H1 (cell line): Measurements from ENCODE around the gene ANKRD61. TPM values are rescaled to one million over a fixed set of nuclear protein-coding genes. Genes with fewer than 3 reads are reported as not detected.

Source experiments
- CTCF ChIA-PET: fragments of 300-600 bp; sonication (Branson Sonifier 250); formaldehyde crosslinking; loops from one replicate; lab custom pipeline; 2021; ENCODE audit not compliant: partially characterized antibody; lab: Charles Lee
- POLR2A ChIA-PET: fragments of 300-600 bp; sonication (Branson Sonifier 250); formaldehyde crosslinking; loops from one replicate; lab custom pipeline; 2021; ENCODE audit warnings: inconsistent platforms; ENCODE audit not compliant: partially characterized antibody; lab: Charles Lee
- DNase-seq, 2 experiments: peaks; one replicate each; pipeline versions ENCODE4 v3.0.0 to v3.0.0-alpha.2; 2010 to 2022; ENCODE audit warnings: low spot score in 2 of 2, low read depth in 1 of 2, mixed read lengths in 1 of 2
- FAIRE-seq: peaks from 2 replicates; lab custom pipeline; 2011; peaks lifted over from hg19 to GRCh38; lab: Jason Lieb, UNC
- H2AFZ ChIP-seq: 2 replicates; pipeline ENCODE4 v1.8.1; 2012; ENCODE audit warnings: low read length, inconsistent platforms
- H2AK5ac ChIP-seq: 2 replicates; pipeline ENCODE4 v1.6.1; 2013; ENCODE audit warnings: low read depth, low read length
- H2BK120ac ChIP-seq: replicated peaks from 2 replicates; pipeline ENCODE3; 2013; ENCODE audit warnings: low read depth, low read length, inconsistent platforms
- H2BK12ac ChIP-seq: 2 replicates; pipeline ENCODE4 v1.6.1; 2013; ENCODE audit warnings: low read depth, low read length
- H2BK15ac ChIP-seq: 2 replicates; pipeline ENCODE4 v1.6.1; 2013; ENCODE audit warnings: low read length
- H2BK20ac ChIP-seq: 2 replicates; pipeline ENCODE4 v1.6.1; 2013; ENCODE audit warnings: low read length
- H2BK5ac ChIP-seq: 2 replicates; pipeline ENCODE4 v1.6.1; 2013; ENCODE audit warnings: low read depth, low read length
- H3K14ac ChIP-seq: 2 replicates; pipeline ENCODE4 v1.6.1; 2013; ENCODE audit warnings: inconsistent platforms; ENCODE audit not compliant: insufficient read length
- H3K18ac ChIP-seq: 2 replicates; pipeline ENCODE4 v1.6.1; 2013; ENCODE audit warnings: low read length; ENCODE audit errors: extremely low read depth
- H3K23ac ChIP-seq: 2 replicates; pipeline ENCODE4 v1.6.1; 2013; ENCODE audit warnings: inconsistent platforms; ENCODE audit not compliant: insufficient read length
- H3K23me2 ChIP-seq: 2 replicates; pipeline ENCODE4 v1.6.1; 2013; ENCODE audit warnings: low read depth, low read length
- H3K27ac ChIP-seq: 2 replicates; pipeline ENCODE4 v1.6.1; 2011; ENCODE audit warnings: low read depth, low read length, inconsistent platforms
- H3K27me3 ChIP-seq, 4 experiments: replicated peaks in 1 of 4; 1 replicate in 1 of 4; 2 replicates in 3 of 4; pipeline versions ENCODE4 v1.6.1 to v1.8.1; 2011 to 2013; ENCODE audit warnings: low read length in 3 of 4, mild to moderate bottlenecking in 3 of 4, inconsistent platforms in 2 of 4, mixed read lengths in 2 of 4, moderate library complexity in 1 of 4; ENCODE audit not compliant: control insufficient read depth in 3 of 4, insufficient read depth in 3 of 4; ENCODE audit errors: extremely low read depth in 1 of 4
- H3K36me3 ChIP-seq, 4 experiments: 2 replicates each; pipeline versions ENCODE4 v1.6.1 to v1.8.1; 2011 to 2013; ENCODE audit warnings: mild to moderate bottlenecking in 4 of 4, low read length in 3 of 4, moderate library complexity in 2 of 4, control low read depth in 1 of 4, inconsistent platforms in 1 of 4; ENCODE audit not compliant: insufficient read depth in 4 of 4, control insufficient read depth in 2 of 4
- H3K4ac ChIP-seq: replicated peaks from 2 replicates; pipeline ENCODE3; 2013; ENCODE audit warnings: low read length, low read depth, mixed read lengths, inconsistent platforms; ENCODE audit not compliant: insufficient read length
- H3K4me1 ChIP-seq, 4 experiments: replicated peaks in 1 of 4; 1 replicate in 1 of 4; 2 replicates in 3 of 4; pipeline versions ENCODE4 v1.6.1 to v1.8.1; 2011 to 2013; ENCODE audit warnings: low read length in 3 of 4, inconsistent platforms in 2 of 4, mixed read lengths in 1 of 4; ENCODE audit not compliant: insufficient read depth in 4 of 4, control insufficient read depth in 3 of 4
- H3K4me2 ChIP-seq, 2 experiments: 2 replicates each; pipeline versions ENCODE4 v1.6.1 to v1.8.1; 2011 to 2013; ENCODE audit warnings: low read depth in 2 of 2, low read length in 2 of 2, control low read depth in 1 of 2, inconsistent platforms in 1 of 2, mild to moderate bottlenecking in 1 of 2; ENCODE audit not compliant: insufficient read depth in 1 of 2
- H3K4me3 ChIP-seq, 4 experiments: fragments of 200-600, 300-600 bp in 1 of 4; sonication (generic), shearing (Covaris generic), sonication (Bioruptor Twin) in 1 of 4; 2 replicates each; pipeline versions ENCODE4 v1.5.1 to v1.8.1; 2011 to 2016; ENCODE audit warnings: low read length in 4 of 4, low read depth in 3 of 4, control low read depth in 2 of 4, inconsistent platforms in 2 of 4, mild to moderate bottlenecking in 2 of 4, mixed read lengths in 1 of 4, moderate library complexity in 1 of 4; ENCODE audit not compliant: insufficient read depth in 2 of 4; ENCODE audit errors: extremely low read depth in 1 of 4
- H3K56ac ChIP-seq: replicated peaks from 2 replicates; pipeline ENCODE3; 2013; ENCODE audit warnings: low read depth, mild to moderate bottlenecking, mixed read lengths, low read length, inconsistent platforms; ENCODE audit not compliant: insufficient read length
- H3K79me1 ChIP-seq: 2 replicates; pipeline ENCODE4 v1.6.1; 2013; ENCODE audit warnings: low read depth, low read length, control low read depth
- H3K79me2 ChIP-seq, 2 experiments: 2 replicates each; pipeline versions ENCODE4 v1.6.1 to v1.8.1; 2012 to 2013; ENCODE audit warnings: low read length in 2 of 2, mild to moderate bottlenecking in 2 of 2, inconsistent platforms in 1 of 2; ENCODE audit not compliant: insufficient read depth in 2 of 2, control insufficient read depth in 1 of 2
- H3K9ac ChIP-seq, 4 experiments: replicated peaks in 1 of 4; 1 replicate in 1 of 4; 2 replicates in 3 of 4; pipeline versions ENCODE4 v1.6.1 to v1.8.1; 2011 to 2013; ENCODE audit warnings: low read depth in 3 of 4, low read length in 3 of 4, control low read depth in 2 of 4, mild to moderate bottlenecking in 2 of 4, moderate library complexity in 2 of 4, inconsistent platforms in 1 of 4; ENCODE audit errors: extremely low read depth in 1 of 4
- H3K9me3 ChIP-seq, 2 experiments: 2 replicates each; pipeline versions ENCODE4 v1.6.1 to v1.8.1; 2012 to 2013; ENCODE audit warnings: mild to moderate bottlenecking in 2 of 2, moderate library complexity in 2 of 2, control low read depth in 1 of 2, inconsistent platforms in 1 of 2, low read depth in 1 of 2, low read length in 1 of 2, mixed read lengths in 1 of 2; ENCODE audit not compliant: insufficient read depth in 2 of 2
- H4K20me1 ChIP-seq, 2 experiments: replicated peaks in 1 of 2; 2 replicates each; pipeline versions ENCODE3 to v1.8.1; 2011 to 2013; ENCODE audit warnings: inconsistent platforms in 2 of 2, low read length in 2 of 2, mild to moderate bottlenecking in 1 of 2; ENCODE audit not compliant: insufficient read depth in 2 of 2, control insufficient read depth in 1 of 2
- H4K5ac ChIP-seq: 2 replicates; pipeline ENCODE4 v1.6.1; 2013; ENCODE audit warnings: low read length, low read depth, mixed read lengths, inconsistent platforms; ENCODE audit not compliant: insufficient read length
- H4K8ac ChIP-seq: 2 replicates; pipeline ENCODE4 v1.8.0; 2013; ENCODE audit warnings: mild to moderate bottlenecking, moderate library complexity, low read length, inconsistent platforms; ENCODE audit not compliant: insufficient read depth; ENCODE audit errors: extremely low read depth
- H4K91ac ChIP-seq: replicated peaks from 2 replicates; pipeline ENCODE3; 2013; ENCODE audit warnings: low read length, mixed read lengths, inconsistent platforms; ENCODE audit not compliant: insufficient read length
- ATF3 ChIP-seq: IDR thresholded peaks from 2 replicates; pipeline ENCODE4 v1.6.1; 2011; ENCODE audit warnings: low read depth, mild to moderate bottlenecking, low read length; ENCODE audit not compliant: insufficient read depth
- BCL11A ChIP-seq, 2 experiments: IDR thresholded peaks; one replicate each; pipeline ENCODE4 v1.6.1; 2011; ENCODE audit warnings: low read depth in 2 of 2, low read length in 2 of 2, mild to moderate bottlenecking in 2 of 2
- CBX5 ChIP-seq: fragments of 300-800, 300-1000 bp; sonication (generic); IDR thresholded peaks from 2 replicates; pipeline ENCODE4 v1.7.1; 2016; ENCODE audit warnings: antibody characterized with exemption, low read length, low read depth
- CREB1 ChIP-seq: IDR thresholded peaks from 2 replicates; pipeline ENCODE4 v1.6.1; 2012; ENCODE audit warnings: inconsistent platforms
- GABPA ChIP-seq: IDR thresholded peaks from 2 replicates; pipeline ENCODE4 v1.6.1; 2011; ENCODE audit warnings: mild to moderate bottlenecking, low read length, moderate library complexity, borderline replicate concordance; ENCODE audit not compliant: insufficient read depth
- HDAC6 ChIP-seq: IDR thresholded peaks from one replicate; pipeline ENCODE4 v1.7.1; 2012; ENCODE audit warnings: low read depth, mild to moderate bottlenecking, inconsistent platforms, low read length, moderate library complexity
- JUN ChIP-seq: IDR thresholded peaks from 2 replicates; pipeline ENCODE4 v1.6.1; 2011; ENCODE audit warnings: low read depth, mild to moderate bottlenecking, improper control_type of control experiment, low read length
- JUND ChIP-seq: IDR thresholded peaks from 2 replicates; pipeline ENCODE4 v1.6.1; 2011; ENCODE audit warnings: mild to moderate bottlenecking, improper control_type of control experiment, low read length
- KDM1A ChIP-seq: fragments of 200-600, 300-600 bp; sonication (generic); IDR thresholded peaks from 2 replicates; pipeline ENCODE4 v1.7.1; 2016; ENCODE audit warnings: mild to moderate bottlenecking, low read length, borderline replicate concordance
- MAFK ChIP-seq: IDR thresholded peaks from 2 replicates; pipeline ENCODE4 v1.6.1; 2012; ENCODE audit warnings: low read depth, mild to moderate bottlenecking, improper control_type of control experiment, low read length
- RXRA ChIP-seq: IDR thresholded peaks from 2 replicates; pipeline ENCODE4 v1.6.1; 2011; ENCODE audit warnings: low read depth, mild to moderate bottlenecking, low read length, moderate library complexity; ENCODE audit not compliant: insufficient read depth
- SP1 ChIP-seq: IDR thresholded peaks from 2 replicates; pipeline ENCODE4 v1.6.1; 2011; ENCODE audit warnings: low read depth, low read length
- TAF1 ChIP-seq: IDR thresholded peaks from 2 replicates; pipeline ENCODE4 v1.6.1; 2011; ENCODE audit warnings: mild to moderate bottlenecking, low read depth, low read length
- USF2 ChIP-seq: IDR thresholded peaks from 2 replicates; pipeline ENCODE4 v1.6.1; 2011; ENCODE audit warnings: low read length, improper control_type of control experiment
- WGBS, 2 experiments: shearing (Covaris generic) in 1 of 2; methylation state at CpG; one replicate each; pipeline versions ENCODE4 v1.1.6 to v1.1.7; 2013 to 2015; ENCODE audit warnings: low lambda C conversion rate in 2 of 2, mixed read lengths in 2 of 2, inconsistent platforms in 1 of 2, low coverage in 1 of 2, missing lambda C conversion rate in 1 of 2; ENCODE audit not compliant: insufficient replicate concordance in 2 of 2, insufficient coverage in 1 of 2, insufficient read length in 1 of 2; ENCODE audit errors: extremely low coverage in 1 of 2, missing lambda C conversion rate in 1 of 2; 5-methylcytosine and 5-hydroxymethylcytosine counted together
- polyA plus RNA-seq, 7 experiments: library from polyadenylated mRNA; depleted of rRNA in 3 of 7; stranded (reverse) in 5 of 7; unstranded in 2 of 7; fragments of >200 nt in 5 of 7; fragments of 200-250 nt in 2 of 7; gene quantifications; 1 replicate in 5 of 7; 2 replicates in 1 of 7; 4 replicates in 1 of 7; pipeline versions ENCODE4 v1.2.1 to v1.2.3, GENCODE V29; 2011 to 2013; ENCODE audit warnings: missing spikeins in 2 of 7, mixed read lengths in 2 of 7
- total RNA-seq: library from RNA; stranded (reverse); fragmentation: NEBNext Ultra II Directional; extraction: Animal tissue kit (Norgen Biotek cat#: 25700); gene quantifications from 2 replicates; pipeline ENCODE4 v1.2.1, GENCODE V29; 2021

ANKRD61 gene
- total and polyA plus RNA-seq, 2 of the 8 experiments (the other 6 are each of a cell fraction or from before 2014, with no cell fraction given) = 0.23 to 0.32 TPM

DNA sequence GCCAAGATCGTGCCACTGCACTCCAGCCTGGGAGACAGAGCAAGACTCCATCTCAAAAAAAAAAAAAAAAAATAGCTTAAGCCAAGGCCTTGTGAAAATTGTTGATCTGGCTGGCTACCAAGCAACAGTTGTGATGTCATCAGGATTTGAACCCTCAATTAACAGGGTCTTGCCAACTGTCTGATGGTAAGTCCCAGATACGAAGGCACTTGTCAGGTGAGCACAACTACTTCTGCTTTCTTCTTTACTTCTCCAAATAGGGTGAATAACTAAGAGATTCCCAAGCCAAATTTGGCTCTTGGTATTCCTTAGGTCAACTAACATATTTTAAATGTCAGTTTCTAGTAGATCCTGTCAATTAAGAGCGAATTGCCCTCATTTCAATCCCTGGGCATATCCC, 47.4 kb downstream of the ANKRD61 start:
- Histone ChIP-seq H3K4me1 (peaks cover 0 to 3% (median 1%) of the 10 kb centered on the region in 4 experiments; a peak in 4 of 7 replicates), H4K5ac (no peak overlapping the region), H3K9me3 (no peaks in the 10 kb centered on the region), H3K56ac (no peak overlapping the region), H3K36me3 (no peaks in the 10 kb centered on the region), H2BK120ac (no peak overlapping the region), H4K20me1 (no peaks in the 10 kb centered on the region), H3K23ac (no peak overlapping the region), H2BK12ac (no peak overlapping the region), H3K18ac (no peak overlapping the region), H3K14ac (no peak overlapping the region), H4K91ac (no peak overlapping the region), H2AFZ (no peak overlapping the region), H3K4ac (no peak overlapping the region), H3K27ac (no peak overlapping the region), H3K4me3 (no peak overlapping the region), H2AK5ac (no peak overlapping the region), H3K27me3 (no peaks in the 10 kb centered on the region), H3K79me2 (no peaks in the 10 kb centered on the region), H2BK15ac (no peak overlapping the region), H3K79me1 (no peaks in the 10 kb centered on the region), H3K9ac (no peak overlapping the region), H2BK20ac (no peak overlapping the region), H4K8ac (no peak overlapping the region), H3K4me2 (no peak overlapping the region), H2BK5ac (no peak overlapping the region), H3K23me2 (peaks cover 3% of the 10 kb centered on the region; the same call in 1 of the 2 replicates)
- DNase-seq (no peak), FAIRE-seq (no peak)
- POLR2A ChIA-PET = no interaction called here
- WGBS, 2 experiments = 92% methylated on average over 3 of the region's 3 CpGs; no CpG with 5 or more reads in 1 of the 2 experiments
- CTCF ChIA-PET = no interaction called here
- TF ChIP-seq MAFK = no peak
- TF ChIP-seq JUND = no peak
- TF ChIP-seq ATF3 = no peak
- TF ChIP-seq USF2 = no peak
- TF ChIP-seq RXRA = no peak
- TF ChIP-seq TAF1 = no peak
- no peak for TF ChIP-seq KDM1A
- TF ChIP-seq BCL11A (IDR thresholded peaks at IDR 0.05; ENCODE audit: low read depth in 2 of 2, low read length in 2 of 2) = no peak
- no peak for TF ChIP-seq SP1
- TF ChIP-seq HDAC6 = no peak
- no peak for TF ChIP-seq GABPA
- no peak for TF ChIP-seq CBX5
- TF ChIP-seq JUN = no peak
- no peak for TF ChIP-seq CREB1
